Neural cell (in vitro differentiated cells): ENCODE measurements around the gene FAM118A. TPM values are rescaled to one million over a fixed set of nuclear protein-coding genes. Genes with fewer than 3 reads are reported as not detected.

Experiments
- H2AFZ ChIP-seq: fragments of 200-600, 300-800 bp; sonication (generic), shearing (Covaris generic); 2 replicates; pipeline ENCODE4 v1.6.0; 2014; ENCODE audit warnings: low read depth, mild to moderate bottlenecking, antibody characterized with exemption, low read length, moderate library complexity
- H3F3A ChIP-seq: fragments of 200-600 bp; shearing (Covaris generic); 2 replicates; pipeline ENCODE4 v1.6.1; 2016; ENCODE audit warnings: mild to moderate bottlenecking, moderate library complexity, mixed read lengths, antibody characterized with exemption, low read length; ENCODE audit not compliant: insufficient read depth, poor library complexity, severe bottlenecking
- H3K27ac ChIP-seq: fragments of 200-600, 300-800 bp; sonication (generic), shearing (Covaris generic); 2 replicates; pipeline ENCODE4 v1.5.1; 2014; ENCODE audit warnings: mild to moderate bottlenecking, low read length, moderate library complexity
- H3K27me3 ChIP-seq: fragments of 300-800, 200-600 bp; sonication (generic), shearing (Covaris generic); 2 replicates; pipeline ENCODE4 v1.6.0; 2014; ENCODE audit warnings: mild to moderate bottlenecking, low read depth, low read length, moderate library complexity; ENCODE audit not compliant: insufficient read depth
- H3K36me3 ChIP-seq: fragments of 300-800, 200-600 bp; sonication (generic), shearing (Covaris generic); 2 replicates; pipeline ENCODE4 v1.5.1; 2014; ENCODE audit warnings: mild to moderate bottlenecking, antibody characterized with exemption, low read length, moderate library complexity; ENCODE audit not compliant: insufficient read depth
- H3K4me2 ChIP-seq: fragments of 300-800, 200-600 bp; sonication (generic), shearing (Covaris generic); 2 replicates; pipeline ENCODE4 v1.6.0; 2014; ENCODE audit warnings: mild to moderate bottlenecking, low read length
- H3K4me3 ChIP-seq: fragments of 300-800, 200-600 bp; sonication (generic), shearing (Covaris generic); 2 replicates; pipeline ENCODE4 v1.5.1; 2014; ENCODE audit warnings: mild to moderate bottlenecking, low read length, moderate library complexity
- H3K79me2 ChIP-seq: fragments of 200-600 bp; shearing (Covaris generic); replicated peaks from 2 replicates; pipeline ENCODE4 v1.6.0; 2014; ENCODE audit warnings: mild to moderate bottlenecking, low read length, moderate library complexity; ENCODE audit not compliant: insufficient read depth
- H3K9ac ChIP-seq: fragments of 300-800, 200-600 bp; sonication (generic), shearing (Covaris generic); 2 replicates; pipeline ENCODE4 v1.6.1; 2016; ENCODE audit warnings: mild to moderate bottlenecking, low read length, mixed read lengths
- H3K9me2 ChIP-seq: fragments of 200-600 bp; shearing (Covaris generic); 2 replicates; pipeline ENCODE4 v1.6.1; 2016; ENCODE audit warnings: mild to moderate bottlenecking, low read length, mixed read lengths; ENCODE audit not compliant: insufficient read depth
- H3K9me3 ChIP-seq: fragments of 200-600, 300-800 bp; sonication (generic), shearing (Covaris generic); 2 replicates; pipeline ENCODE4 v1.6.1; 2016; ENCODE audit warnings: mild to moderate bottlenecking, mixed run types, low read length, moderate library complexity, mixed read lengths
- H4K20me1 ChIP-seq: fragments of 200-600 bp; shearing (Covaris generic); 2 replicates; pipeline ENCODE4 v1.6.1; 2016; ENCODE audit warnings: mild to moderate bottlenecking, mixed run types; ENCODE audit not compliant: insufficient read depth
- EP300 ChIP-seq: fragments of 450-650 bp; conservative IDR thresholded peaks from 2 replicates; pipeline ENCODE4 v1.6.1; 2014; ENCODE audit warnings: antibody characterized with exemption, mild to moderate bottlenecking, moderate library complexity; ENCODE audit not compliant: poor library complexity, severe bottlenecking
- EZH2 ChIP-seq: fragments of 200-600, 300-800 bp; shearing (Covaris generic), sonication (generic); IDR thresholded peaks from 2 replicates; pipeline ENCODE4 v1.6.1; 2014; ENCODE audit warnings: antibody characterized with exemption, low read length, borderline replicate concordance, mild to moderate bottlenecking; ENCODE audit not compliant: insufficient read depth, poor library complexity, severe bottlenecking
- MXI1 ChIP-seq: fragments of 450-650 bp; conservative IDR thresholded peaks from 2 replicates; pipeline ENCODE4 v1.6.1; 2014; ENCODE audit warnings: antibody characterized with exemption, mild to moderate bottlenecking; ENCODE audit not compliant: poor library complexity, severe bottlenecking
- POLR2AphosphoS5 ChIP-seq: IDR thresholded peaks from 2 replicates; pipeline ENCODE4 v1.6.1; 2012
- RAD21 ChIP-seq: fragments of 450-650 bp; conservative IDR thresholded peaks from 2 replicates; pipeline ENCODE4 v1.6.1; 2014; ENCODE audit warnings: antibody characterized with exemption, mild to moderate bottlenecking, moderate library complexity
- REST ChIP-seq: IDR thresholded peaks from 2 replicates; pipeline ENCODE4 v1.6.1; 2012; ENCODE audit warnings: borderline replicate concordance
- SMC3 ChIP-seq: fragments of 450-650 bp; conservative IDR thresholded peaks from 2 replicates; pipeline ENCODE4 v1.6.1; 2014; ENCODE audit warnings: antibody characterized with exemption, mild to moderate bottlenecking, moderate library complexity; ENCODE audit not compliant: poor library complexity
- TAF1 ChIP-seq: IDR thresholded peaks from 2 replicates; pipeline ENCODE4 v1.6.1; 2012; ENCODE audit warnings: low read depth
- polyA plus RNA-seq: library from polyadenylated mRNA; depleted of rRNA; stranded (reverse); fragments of >200 nt; gene quantifications from 2 replicates; pipeline ENCODE4 v1.2.3, GENCODE V29; 2014
- TF ChIP-seq, protein P1 (sequence below): fragments of 450-650 bp; IDR thresholded peaks from 2 replicates; pipeline ENCODE4 v1.5.1; 2014; ENCODE audit warnings: antibody characterized with exemption, mild to moderate bottlenecking, moderate library complexity; ENCODE audit not compliant: poor library complexity, severe bottlenecking

FAM118A gene
- polyA plus RNA-seq, 1 donor from 2014 or later = 9.6 TPM

DNA sequence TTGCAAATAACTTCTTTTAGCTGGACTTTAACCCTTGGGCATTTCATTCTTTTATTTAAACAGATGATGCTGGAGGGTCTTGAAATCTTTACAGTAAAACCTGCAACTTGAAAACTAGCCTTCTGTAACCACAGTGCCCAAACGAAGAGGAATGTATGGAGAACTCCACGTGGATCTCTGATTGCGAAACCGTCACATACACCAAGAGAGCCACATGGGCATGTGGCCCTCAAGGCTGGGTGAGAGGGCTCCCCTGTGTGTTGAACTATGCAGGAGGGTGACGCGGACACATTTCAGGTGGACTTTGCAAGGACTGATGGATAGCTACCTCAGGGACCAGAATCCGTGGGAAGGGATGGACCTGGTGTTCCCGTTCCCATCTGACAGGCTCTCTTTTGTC is 30.6 kb downstream of the FAM118A start:
- Histone ChIP-seq H4K20me1 (no peaks in the 10 kb centered on the region), H3K36me3 (no peaks in the 10 kb centered on the region), H3F3A (no peaks in the 10 kb centered on the region), H3K9ac (no peak overlapping the region), H3K4me2 (no peak overlapping the region), H2AFZ (no peak overlapping the region), H3K9me3 (no peaks in the 10 kb centered on the region), H3K4me3 (no peak overlapping the region), H3K79me2 (no peaks in the 10 kb centered on the region), H3K27me3 (no peaks in the 10 kb centered on the region), H3K9me2 (no peaks in the 10 kb centered on the region), H3K27ac (no peak overlapping the region)
- TF ChIP-seq RAD21 (no peak), POLR2AphosphoS5 (no peak), TAF1 (no peak), MXI1 (no peak), EP300 (no peak), SMC3 (no peak), REST (no peak), EZH2 (no peak)
- TF ChIP-seq, protein P1, sequence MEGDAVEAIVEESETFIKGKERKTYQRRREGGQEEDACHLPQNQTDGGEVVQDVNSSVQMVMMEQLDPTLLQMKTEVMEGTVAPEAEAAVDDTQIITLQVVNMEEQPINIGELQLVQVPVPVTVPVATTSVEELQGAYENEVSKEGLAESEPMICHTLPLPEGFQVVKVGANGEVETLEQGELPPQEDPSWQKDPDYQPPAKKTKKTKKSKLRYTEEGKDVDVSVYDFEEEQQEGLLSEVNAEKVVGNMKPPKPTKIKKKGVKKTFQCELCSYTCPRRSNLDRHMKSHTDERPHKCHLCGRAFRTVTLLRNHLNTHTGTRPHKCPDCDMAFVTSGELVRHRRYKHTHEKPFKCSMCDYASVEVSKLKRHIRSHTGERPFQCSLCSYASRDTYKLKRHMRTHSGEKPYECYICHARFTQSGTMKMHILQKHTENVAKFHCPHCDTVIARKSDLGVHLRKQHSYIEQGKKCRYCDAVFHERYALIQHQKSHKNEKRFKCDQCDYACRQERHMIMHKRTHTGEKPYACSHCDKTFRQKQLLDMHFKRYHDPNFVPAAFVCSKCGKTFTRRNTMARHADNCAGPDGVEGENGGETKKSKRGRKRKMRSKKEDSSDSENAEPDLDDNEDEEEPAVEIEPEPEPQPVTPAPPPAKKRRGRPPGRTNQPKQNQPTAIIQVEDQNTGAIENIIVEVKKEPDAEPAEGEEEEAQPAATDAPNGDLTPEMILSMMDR = no peak

DNA sequence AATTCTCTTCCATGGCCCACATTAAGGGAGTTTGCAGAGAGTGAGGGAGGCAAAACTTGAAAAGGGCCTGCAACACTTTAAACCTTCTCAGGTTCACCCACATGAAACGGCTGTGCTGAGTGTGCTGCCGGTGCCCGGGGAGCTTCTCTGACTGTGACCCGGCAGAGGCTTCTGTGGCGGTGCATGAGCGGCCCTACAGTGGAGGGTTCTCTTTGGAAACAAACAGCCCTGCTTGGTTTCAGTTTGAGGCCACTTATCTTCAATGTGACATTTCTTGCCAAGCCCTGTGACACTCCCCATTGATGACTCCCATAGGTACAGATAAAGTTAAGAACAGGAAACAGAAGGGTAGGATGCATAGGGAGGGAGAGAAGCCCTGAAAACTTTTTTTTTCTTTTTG is 31.8 kb downstream of the FAM118A start:
- no peak for TF ChIP-seq EP300
- no peak for TF ChIP-seq MXI1
- TF ChIP-seq, protein P1 = no peak
- no peak for TF ChIP-seq SMC3
- TF ChIP-seq REST = no peak
- no peak for TF ChIP-seq TAF1
- TF ChIP-seq RAD21 = no peak
- no peak for TF ChIP-seq EZH2
- TF ChIP-seq POLR2AphosphoS5 = no peak
- H3K4me3 ChIP-seq = no peak overlapping the region
- no peaks in the 10 kb centered on the region for H3K79me2 ChIP-seq
- no peaks in the 10 kb centered on the region for H3K9me2 ChIP-seq
- H3K27ac ChIP-seq = no peak overlapping the region
- no peak overlapping the region for H3K4me2 ChIP-seq
- H3K9ac ChIP-seq = no peak overlapping the region
- H3K9me3 ChIP-seq = no peaks in the 10 kb centered on the region
- no peak overlapping the region for H2AFZ ChIP-seq
- no peaks in the 10 kb centered on the region for H4K20me1 ChIP-seq
- no peaks in the 10 kb centered on the region for H3F3A ChIP-seq
- no peaks in the 10 kb centered on the region for H3K27me3 ChIP-seq
- H3K36me3 ChIP-seq = no peaks in the 10 kb centered on the region
